Neural cell (in vitro differentiated cells): Measurements from ENCODE around the gene KCNK18.

Source experiments
- POLR2AphosphoS5 ChIP-seq: IDR thresholded peaks from 2 replicates; pipeline ENCODE4 v1.6.1; 2012
- TF ChIP-seq, protein P1 (sequence below): IDR thresholded peaks from 2 replicates; pipeline ENCODE4 v1.6.1; 2012; ENCODE audit warnings: borderline replicate concordance

DNA sequence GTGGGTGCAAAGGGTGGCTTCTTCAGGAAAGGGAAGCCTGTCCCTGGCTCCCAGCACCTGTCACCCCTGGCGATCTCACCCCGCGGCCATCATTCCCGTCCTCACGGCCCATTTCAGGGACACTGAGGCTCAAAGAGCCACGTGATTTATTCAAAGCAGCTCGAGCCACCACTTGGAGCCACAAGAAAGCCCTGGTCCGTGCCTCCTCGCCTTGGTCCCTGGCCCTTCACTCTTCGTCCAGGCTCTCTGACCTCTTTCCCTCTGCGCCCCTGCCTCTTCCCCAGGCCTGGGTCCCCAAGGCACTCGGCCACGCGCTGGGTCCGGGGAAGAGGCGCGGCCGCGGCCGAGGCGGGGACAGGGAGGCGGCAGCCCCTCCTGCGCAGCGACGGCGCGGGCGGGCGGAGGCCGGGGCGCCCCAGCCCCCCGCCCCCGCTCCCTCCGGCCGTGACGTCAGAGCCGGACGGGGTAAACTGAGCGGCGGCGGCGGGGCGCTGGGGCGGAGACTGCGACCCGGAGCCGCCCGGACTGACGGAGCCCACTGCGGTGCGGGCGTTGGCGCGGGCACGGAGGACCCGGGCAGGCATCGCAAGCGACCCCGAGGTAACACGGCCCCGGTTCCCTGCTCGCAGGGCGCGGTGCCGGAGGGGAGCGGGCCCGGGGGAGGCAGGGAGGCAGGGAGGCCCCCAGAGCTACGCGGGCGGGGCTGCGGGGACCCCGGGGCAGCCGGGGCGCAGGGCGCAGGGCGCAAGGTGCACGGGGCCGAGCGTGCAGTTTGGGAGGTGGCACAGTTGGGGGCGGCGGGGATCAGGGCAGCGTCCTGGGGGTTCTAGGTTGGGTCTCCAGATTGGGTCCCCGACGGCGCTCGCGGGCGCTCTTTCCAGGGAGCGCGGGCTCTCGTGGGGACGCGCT is 43.6 kb downstream of the KCNK18 start, which contains the start of gene SLC18A2:
- TF ChIP-seq POLR2AphosphoS5 = no peak
- TF ChIP-seq, protein P1, sequence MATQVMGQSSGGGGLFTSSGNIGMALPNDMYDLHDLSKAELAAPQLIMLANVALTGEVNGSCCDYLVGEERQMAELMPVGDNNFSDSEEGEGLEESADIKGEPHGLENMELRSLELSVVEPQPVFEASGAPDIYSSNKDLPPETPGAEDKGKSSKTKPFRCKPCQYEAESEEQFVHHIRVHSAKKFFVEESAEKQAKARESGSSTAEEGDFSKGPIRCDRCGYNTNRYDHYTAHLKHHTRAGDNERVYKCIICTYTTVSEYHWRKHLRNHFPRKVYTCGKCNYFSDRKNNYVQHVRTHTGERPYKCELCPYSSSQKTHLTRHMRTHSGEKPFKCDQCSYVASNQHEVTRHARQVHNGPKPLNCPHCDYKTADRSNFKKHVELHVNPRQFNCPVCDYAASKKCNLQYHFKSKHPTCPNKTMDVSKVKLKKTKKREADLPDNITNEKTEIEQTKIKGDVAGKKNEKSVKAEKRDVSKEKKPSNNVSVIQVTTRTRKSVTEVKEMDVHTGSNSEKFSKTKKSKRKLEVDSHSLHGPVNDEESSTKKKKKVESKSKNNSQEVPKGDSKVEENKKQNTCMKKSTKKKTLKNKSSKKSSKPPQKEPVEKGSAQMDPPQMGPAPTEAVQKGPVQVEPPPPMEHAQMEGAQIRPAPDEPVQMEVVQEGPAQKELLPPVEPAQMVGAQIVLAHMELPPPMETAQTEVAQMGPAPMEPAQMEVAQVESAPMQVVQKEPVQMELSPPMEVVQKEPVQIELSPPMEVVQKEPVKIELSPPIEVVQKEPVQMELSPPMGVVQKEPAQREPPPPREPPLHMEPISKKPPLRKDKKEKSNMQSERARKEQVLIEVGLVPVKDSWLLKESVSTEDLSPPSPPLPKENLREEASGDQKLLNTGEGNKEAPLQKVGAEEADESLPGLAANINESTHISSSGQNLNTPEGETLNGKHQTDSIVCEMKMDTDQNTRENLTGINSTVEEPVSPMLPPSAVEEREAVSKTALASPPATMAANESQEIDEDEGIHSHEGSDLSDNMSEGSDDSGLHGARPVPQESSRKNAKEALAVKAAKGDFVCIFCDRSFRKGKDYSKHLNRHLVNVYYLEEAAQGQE = no peak
